Loucy (cell line): ENCODE measurements around the gene TIMM29.

Source experiments
- H2AFZ ChIP-seq: fragments of 200-600 bp; sonication (generic); 2 replicates; pipeline ENCODE4 v1.6.0; 2016; ENCODE audit warnings: antibody characterized with exemption, mild to moderate bottlenecking, low read length, moderate library complexity
- H3F3A ChIP-seq: fragments of 200-600 bp; 2 replicates; pipeline ENCODE4 v1.6.0; 2016; ENCODE audit warnings: antibody characterized with exemption, low read depth, mild to moderate bottlenecking
- H3K27me3 ChIP-seq: fragments of 200-600 bp; sonication (generic); 2 replicates; pipeline ENCODE4 v1.6.1; 2014; ENCODE audit warnings: low read length, mild to moderate bottlenecking; ENCODE audit not compliant: insufficient read depth, poor library complexity, severe bottlenecking
- H3K36me3 ChIP-seq: fragments of 200-600 bp; sonication (generic); 2 replicates; pipeline ENCODE4 v1.6.1; 2016; ENCODE audit warnings: low read length; ENCODE audit not compliant: insufficient read depth
- H3K4me1 ChIP-seq: fragments of 200-600 bp; sonication (generic); 2 replicates; pipeline ENCODE4 v1.5.1; 2014; ENCODE audit warnings: low read length, mild to moderate bottlenecking; ENCODE audit not compliant: insufficient read depth, poor library complexity, severe bottlenecking
- H3K4me2 ChIP-seq: fragments of 200-600 bp; sonication (generic); 2 replicates; pipeline ENCODE4 v1.6.0; 2014; ENCODE audit warnings: antibody characterized with exemption, low read length, low read depth, mild to moderate bottlenecking; ENCODE audit not compliant: poor library complexity, severe bottlenecking
- H3K4me3 ChIP-seq: fragments of 200-600 bp; sonication (generic); 2 replicates; pipeline ENCODE4 v1.5.1; 2014; ENCODE audit warnings: low read length, mild to moderate bottlenecking, mixed read lengths; ENCODE audit not compliant: poor library complexity, severe bottlenecking
- H3K79me2 ChIP-seq: fragments of 200-600 bp; sonication (generic); 2 replicates; pipeline ENCODE4 v1.6.1; 2014; ENCODE audit warnings: low read length; ENCODE audit not compliant: insufficient read depth
- H3K9ac ChIP-seq: fragments of 200-600 bp; sonication (generic); 2 replicates; pipeline ENCODE4 v1.6.0; 2014; ENCODE audit warnings: mild to moderate bottlenecking, low read depth, low read length, moderate library complexity; ENCODE audit not compliant: poor library complexity, severe bottlenecking
- H3K9me2 ChIP-seq: fragments of 200-600 bp; sonication (generic); replicated peaks from 2 replicates; pipeline ENCODE4 v1.6.1; 2016; ENCODE audit warnings: low read depth, low read length, mixed read lengths
- H3K9me3 ChIP-seq: fragments of 200-600 bp; sonication (generic); 2 replicates; pipeline ENCODE4 v1.6.1; 2014; ENCODE audit warnings: mild to moderate bottlenecking, antibody characterized with exemption, low read length, low read depth; ENCODE audit not compliant: insufficient read depth
- H4K20me1 ChIP-seq: fragments of 200-600 bp; sonication (generic); 2 replicates; pipeline ENCODE4 v1.6.0; 2014; ENCODE audit warnings: antibody characterized with exemption, low read length, mild to moderate bottlenecking; ENCODE audit not compliant: insufficient read depth, poor library complexity, severe bottlenecking
- EZH2phosphoT487 ChIP-seq: fragments of 200-600 bp; IDR thresholded peaks from 2 replicates; pipeline ENCODE4 v1.6.1; 2018; ENCODE audit warnings: antibody characterized with exemption, mild to moderate bottlenecking, moderate library complexity, borderline replicate concordance
- TF ChIP-seq, protein P1 (sequence below): fragments of 200-600 bp; sonication (generic); conservative IDR thresholded peaks from 2 replicates; pipeline ENCODE4 v1.5.1; 2014; ENCODE audit warnings: mild to moderate bottlenecking, antibody characterized with exemption, low read length

TIMM29 gene

DNA sequence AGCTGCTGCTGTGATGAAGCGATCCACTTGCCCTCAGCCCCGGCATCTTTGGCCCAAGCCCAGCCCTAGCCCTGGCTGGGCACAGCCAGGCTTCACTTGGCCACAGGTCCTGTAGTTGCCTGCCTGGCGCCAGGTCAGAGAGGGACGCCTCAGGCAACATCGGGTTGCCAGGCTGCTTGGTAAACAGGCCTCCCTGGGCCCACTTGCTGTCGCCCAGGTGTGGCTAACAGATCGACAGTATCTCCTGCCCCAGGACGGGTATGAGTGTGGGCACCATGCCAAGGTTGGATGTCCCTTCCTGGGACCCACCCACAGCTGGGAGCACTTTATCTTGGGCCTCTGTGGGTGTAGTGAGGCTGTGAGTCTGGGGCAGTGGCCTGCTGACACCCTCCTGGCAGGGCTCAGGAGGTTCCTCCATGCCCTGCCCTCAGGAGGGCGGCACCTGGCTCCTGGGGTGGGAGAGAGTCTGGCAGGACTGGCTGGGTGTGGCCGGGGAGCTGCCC is 29.4 kb upstream of the TIMM29 start:
- Histone ChIP-seq H3K4me3 (no peak overlapping the region), H3K79me2 (peaks cover 15% of the 10 kb centered on the region; the same call in 1 of the 2 replicates), H2AFZ (no peak overlapping the region), H3K36me3 (no peaks in the 10 kb centered on the region), H3K4me1 (no peaks in the 10 kb centered on the region), H3K4me2 (no peak overlapping the region), H3F3A (no peaks in the 10 kb centered on the region), H3K27me3 (no peaks in the 10 kb centered on the region), H3K9me2 (no peaks in the 10 kb centered on the region), H4K20me1 (peaks cover 7% of the 10 kb centered on the region), H3K9ac (no peak overlapping the region), H3K9me3 (no peaks in the 10 kb centered on the region)
- no peak for TF ChIP-seq EZH2phosphoT487
- TF ChIP-seq, protein P1, sequence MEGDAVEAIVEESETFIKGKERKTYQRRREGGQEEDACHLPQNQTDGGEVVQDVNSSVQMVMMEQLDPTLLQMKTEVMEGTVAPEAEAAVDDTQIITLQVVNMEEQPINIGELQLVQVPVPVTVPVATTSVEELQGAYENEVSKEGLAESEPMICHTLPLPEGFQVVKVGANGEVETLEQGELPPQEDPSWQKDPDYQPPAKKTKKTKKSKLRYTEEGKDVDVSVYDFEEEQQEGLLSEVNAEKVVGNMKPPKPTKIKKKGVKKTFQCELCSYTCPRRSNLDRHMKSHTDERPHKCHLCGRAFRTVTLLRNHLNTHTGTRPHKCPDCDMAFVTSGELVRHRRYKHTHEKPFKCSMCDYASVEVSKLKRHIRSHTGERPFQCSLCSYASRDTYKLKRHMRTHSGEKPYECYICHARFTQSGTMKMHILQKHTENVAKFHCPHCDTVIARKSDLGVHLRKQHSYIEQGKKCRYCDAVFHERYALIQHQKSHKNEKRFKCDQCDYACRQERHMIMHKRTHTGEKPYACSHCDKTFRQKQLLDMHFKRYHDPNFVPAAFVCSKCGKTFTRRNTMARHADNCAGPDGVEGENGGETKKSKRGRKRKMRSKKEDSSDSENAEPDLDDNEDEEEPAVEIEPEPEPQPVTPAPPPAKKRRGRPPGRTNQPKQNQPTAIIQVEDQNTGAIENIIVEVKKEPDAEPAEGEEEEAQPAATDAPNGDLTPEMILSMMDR, result no peak

DNA sequence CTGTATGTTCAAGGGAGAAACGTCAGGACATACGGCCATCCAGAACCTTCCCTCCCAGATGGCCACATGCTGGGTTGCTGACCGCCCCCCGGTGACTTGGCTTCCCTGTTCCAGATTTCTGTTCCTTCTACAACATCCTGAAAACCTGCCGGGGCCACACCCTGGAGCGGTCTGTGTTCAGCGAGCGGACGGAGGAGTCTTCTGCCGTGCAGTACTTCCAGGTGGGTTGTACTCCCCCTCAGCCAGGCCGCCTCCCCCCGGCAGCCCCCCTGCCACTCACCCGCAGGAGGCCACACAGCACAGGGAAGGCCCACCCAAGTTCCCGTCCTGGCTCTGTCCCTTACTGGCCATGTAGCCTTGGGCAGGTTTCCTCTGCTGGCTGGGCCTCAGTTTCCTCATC is 20.7 kb upstream of the TIMM29 start:
- Histone ChIP-seq H2AFZ (no peak overlapping the region), H3K27me3 (no peaks in the 10 kb centered on the region), H3F3A (no peaks in the 10 kb centered on the region), H3K9me2 (no peaks in the 10 kb centered on the region), H3K4me2 (no peak overlapping the region), H3K4me3 (no peak overlapping the region), H3K36me3 (peaks cover 42% of the 10 kb centered on the region), H4K20me1 (peaks cover 4% of the 10 kb centered on the region), H3K79me2 (no peaks in the 10 kb centered on the region), H3K9ac (no peak overlapping the region), H3K9me3 (no peaks in the 10 kb centered on the region), H3K4me1 (no peaks in the 10 kb centered on the region)
- TF ChIP-seq, protein P1, result no peak
- TF ChIP-seq EZH2phosphoT487, result no peak

- Histone ChIP-seq H3K9me3 (no peaks in the 10 kb centered on the region), H3K36me3 (peaks cover 46% of the 10 kb centered on the region), H3K4me2 (no peak overlapping the region), H3K4me1 (no peaks in the 10 kb centered on the region), H3F3A (no peaks in the 10 kb centered on the region), H3K9ac (no peak overlapping the region), H3K9me2 (no peaks in the 10 kb centered on the region), H2AFZ (no peak overlapping the region), H4K20me1 (peaks cover 4% of the 10 kb centered on the region), H3K27me3 (no peaks in the 10 kb centered on the region), H3K79me2 (no peaks in the 10 kb centered on the region), H3K4me3 (no peak overlapping the region)
- TF ChIP-seq EZH2phosphoT487, result no peak
- TF ChIP-seq, protein P1, result no peak
Measured at GRCh38 chr19:10908380-10908960, 20.1 kb upstream of the TIMM29 start.
